SK-N-SH (cell line): Measurements from ENCODE around the gene MNX1.

Experiments
- CTCF ChIP-seq: fragments of 200-600 bp; sonication (generic); IDR thresholded peaks from 2 replicates; pipeline ENCODE4 v1.6.1; 2017; ENCODE audit warnings: antibody characterized with exemption, mild to moderate bottlenecking, moderate library complexity
- FOXJ3 ChIP-seq: sonication (generic); formaldehyde crosslinking; IDR thresholded peaks from 2 replicates; pipeline ENCODE4 v1.5.1; 2020; ENCODE audit warnings: mild to moderate bottlenecking, missing genetic modification reagents
- MXI1 ChIP-seq: IDR thresholded peaks from 2 replicates; pipeline ENCODE4 v1.6.1; 2012; ENCODE audit warnings: mild to moderate bottlenecking, low read depth, low read length, improper control_type of control experiment
- POLR2AphosphoS5 ChIP-seq: IDR thresholded peaks from 2 replicates; pipeline ENCODE4 v1.6.1; 2012; ENCODE audit warnings: low read depth, low read length
- RAD21 ChIP-seq: IDR thresholded peaks from 2 replicates; pipeline ENCODE4 v1.6.1; 2012; ENCODE audit warnings: mild to moderate bottlenecking, low read length
- REST ChIP-seq: IDR thresholded peaks from 2 replicates; pipeline ENCODE4 v1.6.1; 2012; ENCODE audit warnings: mild to moderate bottlenecking, low read depth, low read length, moderate library complexity
- RFX5 ChIP-seq: IDR thresholded peaks from 2 replicates; pipeline ENCODE4 v1.6.1; 2012; ENCODE audit warnings: mild to moderate bottlenecking, improper control_type of control experiment, low read length
- SIN3A ChIP-seq: IDR thresholded peaks from 2 replicates; pipeline ENCODE4 v1.6.1; 2012; ENCODE audit warnings: low read depth, mild to moderate bottlenecking, low read length, moderate library complexity, borderline replicate concordance
- TAF1 ChIP-seq: IDR thresholded peaks from 2 replicates; pipeline ENCODE4 v1.6.1; 2012; ENCODE audit warnings: low read depth, mild to moderate bottlenecking, low read length, moderate library complexity, borderline replicate concordance
- TCF12 ChIP-seq: IDR thresholded peaks from 2 replicates; pipeline ENCODE4 v1.4.0; 2012
- USF2 ChIP-seq: fragments of 150-350 bp; IDR thresholded peaks from 2 replicates; pipeline ENCODE4 v1.6.1; 2017; ENCODE audit warnings: antibody characterized with exemption, low read length, low read depth, borderline replicate concordance

GRCh38 chr7:157035979-157036378, 25.5 kb upstream of the MNX1 start:
- TF ChIP-seq FOXJ3 (no peak), TCF12 (no peak), CTCF (no peak), RFX5 (no peak), TAF1 (no peak), RAD21 (no peak), SIN3A (no peak), REST (no peak), MXI1 (no peak), POLR2AphosphoS5 (no peak), USF2 (no peak)
